ENCODE data around the gene SLC1A3. TPM values are rescaled to one million over a fixed set of nuclear protein-coding genes. Genes with fewer than 3 reads are reported as not detected.

SLC1A3 gene
- polyA plus RNA-seq, 6 donors from 2014 or later = 0.07 TPM; not detected in 5

- H3K27ac Mint-ChIP-seq = peak overlapping the region in 2 of 6 donors; percentile 86 to 90
- peak overlapping the region in 7 of 8 donors; percentile 29 to 77 (median 59) for H3K4me3 Mint-ChIP-seq
- ATAC-seq (ENCODE audit: low read depth in 2 of 2) = peak in 1 of 2 donors; percentile 7
Measured at GRCh38 chr5:36720688-36721087, 114.3 kb downstream of the SLC1A3 start.

GRCh38 chr5:36721664-36722235, 115.3 kb downstream of the SLC1A3 start:
- Mint-ChIP-seq H3K27me3 (no peaks in the 10 kb centered on the region), H3K27ac (peak overlapping the region in 5 of 6 donors; percentile 76 to 98 (median 90)), H3K9me3 (peaks cover 0 to 3% (median 0%) of the 10 kb centered on the region in 7 donors), H3K4me1 (peaks cover 57 to 66% (median 61%) of the 10 kb centered on the region in 3 donors), H3K36me3 (no peaks in the 10 kb centered on the region), H3K4me3 (peak overlapping the region in 6 of 8 donors; percentile 8 to 77 (median 70))
- DNase-seq = no peak
- ATAC-seq (ENCODE audit: low read depth in 2 of 2) = no peak

More at GRCh38 chr5:36720688-36721087, 114.3 kb downstream of the SLC1A3 start:
- Mint-ChIP-seq H3K27me3 (no peaks in the 10 kb centered on the region), H3K36me3 (no peaks in the 10 kb centered on the region), H3K9me3 (peaks cover 0 to 3% (median 0%) of the 10 kb centered on the region in 7 donors), H3K4me1 (peaks cover 57 to 64% (median 58%) of the 10 kb centered on the region in 3 donors)
- DNase-seq = peak; percentile 34

GRCh38 chr5:36722900-36723299, 116.5 kb downstream of the SLC1A3 start:
- Mint-ChIP-seq H3K27me3 (no peaks in the 10 kb centered on the region), H3K9me3 (peaks cover 0 to 3% (median 0%) of the 10 kb centered on the region in 7 donors), H3K36me3 (no peaks in the 10 kb centered on the region), H3K4me1 (peaks cover 53 to 66% (median 61%) of the 10 kb centered on the region in 3 donors), H3K4me3 (peak overlapping the region; percentile 75 to 96 (median 86)), H3K27ac (peak overlapping the region; percentile 90 to 98 (median 96))
- peak; percentile 56 for DNase-seq
- peak; percentile 31 to 35 for ATAC-seq (ENCODE audit: low read depth in 2 of 2)

- peak; percentile 70 for DNase-seq
- ATAC-seq (ENCODE audit: low read depth in 2 of 2) = peak; percentile 63
- Mint-ChIP-seq H3K9me3 (peaks cover 0 to 3% (median 0%) of the 10 kb centered on the region in 7 donors), H3K4me3 (peak overlapping the region; percentile 75 to 96 (median 90)), H3K36me3 (no peaks in the 10 kb centered on the region), H3K27ac (peak overlapping the region; percentile 90 to 98 (median 97)), H3K27me3 (no peaks in the 10 kb centered on the region), H3K4me1 (peaks cover 53 to 64% (median 59%) of the 10 kb centered on the region in 3 donors)
Measured at GRCh38 chr5:36723912-36724311, 117.5 kb downstream of the SLC1A3 start.

- ATAC-seq (ENCODE audit: low read depth in 2 of 2) (peak; percentile 83 to 84), DNase-seq (peak; percentile 83)
- no peaks in the 10 kb centered on the region for H3K27me3 Mint-ChIP-seq
- peak overlapping the region; percentile 75 to 96 (median 90) for H3K4me3 Mint-ChIP-seq
- peaks cover 55 to 68% (median 62%) of the 10 kb centered on the region in 3 donors for H3K4me1 Mint-ChIP-seq
- peaks cover 0 to 3% (median 0%) of the 10 kb centered on the region in 7 donors for H3K9me3 Mint-ChIP-seq
- peak overlapping the region; percentile 90 to 98 (median 97) for H3K27ac Mint-ChIP-seq
- H3K36me3 Mint-ChIP-seq = no peaks in the 10 kb centered on the region
Measured at GRCh38 chr5:36724467-36725332, 118.3 kb downstream of the SLC1A3 start.

- no peak for DNase-seq
- ATAC-seq (ENCODE audit: low read depth in 2 of 2) = no peak
- H3K27me3 Mint-ChIP-seq = no peaks in the 10 kb centered on the region
- peaks cover 44 to 55% (median 53%) of the 10 kb centered on the region in 3 donors for H3K4me1 Mint-ChIP-seq
- no peaks in the 10 kb centered on the region for H3K36me3 Mint-ChIP-seq
- H3K9me3 Mint-ChIP-seq = peaks cover 0 to 3% (median 0%) of the 10 kb centered on the region in 7 donors
- no peak overlapping the region for H3K4me3 Mint-ChIP-seq
- no peak overlapping the region for H3K27ac Mint-ChIP-seq
Measured at GRCh38 chr5:36726317-36726716, 119.9 kb downstream of the SLC1A3 start.

- Mint-ChIP-seq H3K4me1 (peaks cover 39 to 51% (median 49%) of the 10 kb centered on the region in 3 donors), H3K4me3 (no peak overlapping the region), H3K36me3 (no peaks in the 10 kb centered on the region), H3K27me3 (no peaks in the 10 kb centered on the region), H3K9me3 (peaks cover 0 to 3% (median 0%) of the 10 kb centered on the region in 7 donors), H3K27ac (peak overlapping the region in 2 of 6 donors; percentile 89 to 93)
- ATAC-seq (ENCODE audit: low read depth in 2 of 2) = no peak
- DNase-seq = no peak
Measured at GRCh38 chr5:36726767-36727166, 120.4 kb downstream of the SLC1A3 start.

- DNase-seq (peak; percentile 55), ATAC-seq (ENCODE audit: low read depth in 2 of 2) (no peak)
- no peaks in the 10 kb centered on the region for H3K9me3 Mint-ChIP-seq
- no peaks in the 10 kb centered on the region for H3K27me3 Mint-ChIP-seq
- peaks cover 18 to 29% (median 27%) of the 10 kb centered on the region in 3 donors for H3K4me1 Mint-ChIP-seq
- H3K4me3 Mint-ChIP-seq = no peak overlapping the region
- H3K27ac Mint-ChIP-seq = peak overlapping the region in 1 of 6 donors; percentile 27
- H3K36me3 Mint-ChIP-seq = no peaks in the 10 kb centered on the region
Measured at GRCh38 chr5:36728697-36729543, 122.5 kb downstream of the SLC1A3 start.

GRCh38 chr5:36730537-36731216, 124.3 kb downstream of the SLC1A3 start:
- no peak for ATAC-seq (ENCODE audit: low read depth in 2 of 2)
- no peak for DNase-seq
- Mint-ChIP-seq H3K4me3 (no peak overlapping the region), H3K36me3 (no peaks in the 10 kb centered on the region), H3K4me1 (peaks cover 2 to 14% (median 10%) of the 10 kb centered on the region in 3 donors), H3K27me3 (peaks cover 3 to 12% (median 6%) of the 10 kb centered on the region in 3 donors), H3K27ac (peak overlapping the region in 1 of 6 donors; percentile 52), H3K9me3 (no peaks in the 10 kb centered on the region)

GRCh38 chr5:36733183-36733582, 126.8 kb downstream of the SLC1A3 start:
- DNase-seq = no peak
- Mint-ChIP-seq H3K27me3 (peaks cover 3 to 20% (median 13%) of the 10 kb centered on the region in 3 donors), H3K4me1 (peaks cover 2 to 11% (median 7%) of the 10 kb centered on the region in 3 donors), H3K9me3 (no peaks in the 10 kb centered on the region), H3K27ac (no peak overlapping the region), H3K4me3 (no peak overlapping the region), H3K36me3 (no peaks in the 10 kb centered on the region)
- no peak for ATAC-seq (ENCODE audit: low read depth in 2 of 2)

- Mint-ChIP-seq H3K27ac (no peak overlapping the region), H3K4me1 (peaks cover 2 to 5% (median 3%) of the 10 kb centered on the region in 3 donors), H3K36me3 (no peaks in the 10 kb centered on the region), H3K4me3 (no peak overlapping the region), H3K9me3 (no peaks in the 10 kb centered on the region), H3K27me3 (peaks cover 8 to 28% (median 20%) of the 10 kb centered on the region in 3 donors)
- DNase-seq = no peak
- peak; percentile 41 to 47 for ATAC-seq (ENCODE audit: low read depth in 2 of 2)
Measured at GRCh38 chr5:36734422-36734821, 128.0 kb downstream of the SLC1A3 start.

GRCh38 chr5:36735891-36736290, 129.5 kb downstream of the SLC1A3 start:
- Mint-ChIP-seq H3K4me3 (no peak overlapping the region), H3K9me3 (no peaks in the 10 kb centered on the region), H3K27ac (peak overlapping the region in 1 of 6 donors; percentile 56), H3K27me3 (peaks cover 14 to 28% (median 20%) of the 10 kb centered on the region in 3 donors), H3K36me3 (no peaks in the 10 kb centered on the region), H3K4me1 (peaks cover 2 to 9% (median 5%) of the 10 kb centered on the region in 3 donors)
- DNase-seq = no peak
- no peak for ATAC-seq (ENCODE audit: low read depth in 2 of 2)

Data from naive B cell (primary cell).